ENCODE data around the gene ADAM8. TPM values are rescaled to one million over a fixed set of nuclear protein-coding genes. Genes with fewer than 3 reads are reported as not detected.

The ADAM8 gene
- total RNA-seq, 1 experiment from 2014 or later = 113 TPM

DNA sequence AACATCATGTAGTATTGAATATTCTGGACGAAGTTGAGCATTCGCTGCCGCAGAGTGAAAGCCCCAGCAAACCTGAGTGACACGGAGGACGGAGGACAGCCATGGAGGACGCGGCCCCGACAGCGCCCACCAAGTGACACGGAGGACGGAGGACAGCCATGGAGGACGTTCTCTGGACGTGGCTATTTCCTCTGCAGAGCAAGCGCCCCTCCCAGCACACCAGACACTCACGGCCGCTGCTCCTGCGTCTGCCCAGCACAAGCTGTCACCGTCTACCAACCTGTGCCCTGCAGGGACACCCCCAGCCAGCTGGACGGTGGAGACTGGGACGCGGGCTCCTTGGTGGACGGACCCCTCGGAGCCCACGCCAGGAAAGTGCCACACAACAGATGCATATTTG, 7.3 kb upstream of the ADAM8 start:
- POLR2A ChIA-PET (ENCODE audit: unreplicated experiment) = no interaction called here
- Histone ChIP-seq H3K27me3 (ENCODE audit: low read length) (no peaks in the 10 kb centered on the region), H3K9me2 (replicated peaks; ENCODE audit: low read length) (no peaks in the 10 kb centered on the region), H3K9ac (ENCODE audit: low read length) (no peak overlapping the region), H3F3A (ENCODE audit: low read length, unreplicated experiment) (no peaks in the 10 kb centered on the region), H4K20me1 (ENCODE audit: low read length) (no peaks in the 10 kb centered on the region), H3K36me3 (ENCODE audit: low read depth, low read length) (peaks cover 15% of the 10 kb centered on the region; the same call in 1 of the 2 replicates), H3K9me3 (ENCODE audit: low read length) (no peaks in the 10 kb centered on the region), H2AFZ (ENCODE audit: low read length) (no peak overlapping the region), H3K27ac (ENCODE audit: low read length) (no peak overlapping the region), H3K4me2 (ENCODE audit: low read length) (no peak overlapping the region), H3K4me1 (ENCODE audit: insufficient read depth, low read length) (peaks cover 15% of the 10 kb centered on the region), H3K79me2 (ENCODE audit: low read length) (no peaks in the 10 kb centered on the region; the same call in 1 of the 2 replicates), H3K4me3 (ENCODE audit: low read length) (no peak overlapping the region)
- BruUV-seq (replicated peaks) = no TSS peak
- CTCF ChIA-PET = no interaction called here
- DNase-seq = no peak
- intact Hi-C loops (cut with micrococcal nuclease) = no loop called here
- TF ChIP-seq EZH2 (IDR thresholded peaks at IDR 0.05; ENCODE audit: low read length, unreplicated experiment) (no peak), EZH2phosphoT487 (IDR thresholded peaks at IDR 0.05; ENCODE audit: borderline replicate concordance, low read length) (no peak)
- TF ChIP-seq, protein P1, sequence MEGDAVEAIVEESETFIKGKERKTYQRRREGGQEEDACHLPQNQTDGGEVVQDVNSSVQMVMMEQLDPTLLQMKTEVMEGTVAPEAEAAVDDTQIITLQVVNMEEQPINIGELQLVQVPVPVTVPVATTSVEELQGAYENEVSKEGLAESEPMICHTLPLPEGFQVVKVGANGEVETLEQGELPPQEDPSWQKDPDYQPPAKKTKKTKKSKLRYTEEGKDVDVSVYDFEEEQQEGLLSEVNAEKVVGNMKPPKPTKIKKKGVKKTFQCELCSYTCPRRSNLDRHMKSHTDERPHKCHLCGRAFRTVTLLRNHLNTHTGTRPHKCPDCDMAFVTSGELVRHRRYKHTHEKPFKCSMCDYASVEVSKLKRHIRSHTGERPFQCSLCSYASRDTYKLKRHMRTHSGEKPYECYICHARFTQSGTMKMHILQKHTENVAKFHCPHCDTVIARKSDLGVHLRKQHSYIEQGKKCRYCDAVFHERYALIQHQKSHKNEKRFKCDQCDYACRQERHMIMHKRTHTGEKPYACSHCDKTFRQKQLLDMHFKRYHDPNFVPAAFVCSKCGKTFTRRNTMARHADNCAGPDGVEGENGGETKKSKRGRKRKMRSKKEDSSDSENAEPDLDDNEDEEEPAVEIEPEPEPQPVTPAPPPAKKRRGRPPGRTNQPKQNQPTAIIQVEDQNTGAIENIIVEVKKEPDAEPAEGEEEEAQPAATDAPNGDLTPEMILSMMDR (conservative IDR thresholded peaks at IDR 0.05; ENCODE audit: low read depth, low read length) = no peak
- no peak for ATAC-seq

DNA sequence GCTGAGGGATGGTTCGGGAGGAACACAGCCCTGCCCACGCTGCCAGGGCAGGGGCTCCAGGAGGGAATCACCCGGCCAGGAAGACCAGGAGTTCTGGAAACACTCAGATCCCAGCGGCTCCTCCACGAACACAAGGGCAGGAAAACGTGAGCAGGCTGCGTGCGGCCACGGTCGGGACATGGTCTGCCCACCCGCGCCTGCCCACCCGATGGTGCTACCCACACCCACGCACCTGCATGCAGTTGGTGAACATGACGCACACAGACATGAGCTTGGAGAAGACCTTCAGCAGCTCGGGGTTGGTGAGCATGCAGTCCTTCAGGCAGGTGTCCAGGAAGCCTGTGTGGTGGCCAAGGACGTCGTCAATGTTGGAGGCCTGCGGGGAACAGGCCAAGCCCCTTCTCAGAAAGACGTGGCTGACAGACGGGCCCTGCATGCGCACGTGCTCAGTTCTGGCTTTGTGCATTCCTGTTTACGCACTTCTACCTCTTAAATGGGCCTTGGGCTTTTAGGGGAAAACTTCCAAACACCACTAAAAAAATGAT, 6.2 kb upstream of the ADAM8 start:
- ChIA-PET POLR2A (ENCODE audit: unreplicated experiment) (no interaction called here), CTCF (no interaction called here)
- Histone ChIP-seq H3K4me3 (ENCODE audit: low read length) (no peak overlapping the region), H3F3A (ENCODE audit: low read length, unreplicated experiment) (peaks cover 4% of the 10 kb centered on the region), H3K36me3 (ENCODE audit: low read depth, low read length) (peaks cover 15% of the 10 kb centered on the region; the same call in 1 of the 2 replicates), H3K79me2 (ENCODE audit: low read length) (no peaks in the 10 kb centered on the region; the same call in 1 of the 2 replicates), H3K9me2 (replicated peaks; ENCODE audit: low read length) (no peaks in the 10 kb centered on the region), H4K20me1 (ENCODE audit: low read length) (no peaks in the 10 kb centered on the region), H3K4me1 (ENCODE audit: insufficient read depth, low read length) (peaks cover 25% of the 10 kb centered on the region), H3K9me3 (ENCODE audit: low read length) (no peaks in the 10 kb centered on the region), H3K9ac (ENCODE audit: low read length) (no peak overlapping the region), H3K27ac (ENCODE audit: low read length) (no peak overlapping the region), H2AFZ (ENCODE audit: low read length) (no peak overlapping the region), H3K4me2 (ENCODE audit: low read length) (no peak overlapping the region), H3K27me3 (ENCODE audit: low read length) (no peaks in the 10 kb centered on the region)
- no peak for DNase-seq
- BruUV-seq (replicated peaks) = no TSS peak
- no peak for ATAC-seq
- intact Hi-C loops (cut with micrococcal nuclease) = no loop called here
- TF ChIP-seq EZH2 (IDR thresholded peaks at IDR 0.05; ENCODE audit: low read length, unreplicated experiment) (no peak), EZH2phosphoT487 (IDR thresholded peaks at IDR 0.05; ENCODE audit: borderline replicate concordance, low read length) (no peak)
- TF ChIP-seq, protein P1 (conservative IDR thresholded peaks at IDR 0.05; ENCODE audit: low read depth, low read length) = no peak

DNA sequence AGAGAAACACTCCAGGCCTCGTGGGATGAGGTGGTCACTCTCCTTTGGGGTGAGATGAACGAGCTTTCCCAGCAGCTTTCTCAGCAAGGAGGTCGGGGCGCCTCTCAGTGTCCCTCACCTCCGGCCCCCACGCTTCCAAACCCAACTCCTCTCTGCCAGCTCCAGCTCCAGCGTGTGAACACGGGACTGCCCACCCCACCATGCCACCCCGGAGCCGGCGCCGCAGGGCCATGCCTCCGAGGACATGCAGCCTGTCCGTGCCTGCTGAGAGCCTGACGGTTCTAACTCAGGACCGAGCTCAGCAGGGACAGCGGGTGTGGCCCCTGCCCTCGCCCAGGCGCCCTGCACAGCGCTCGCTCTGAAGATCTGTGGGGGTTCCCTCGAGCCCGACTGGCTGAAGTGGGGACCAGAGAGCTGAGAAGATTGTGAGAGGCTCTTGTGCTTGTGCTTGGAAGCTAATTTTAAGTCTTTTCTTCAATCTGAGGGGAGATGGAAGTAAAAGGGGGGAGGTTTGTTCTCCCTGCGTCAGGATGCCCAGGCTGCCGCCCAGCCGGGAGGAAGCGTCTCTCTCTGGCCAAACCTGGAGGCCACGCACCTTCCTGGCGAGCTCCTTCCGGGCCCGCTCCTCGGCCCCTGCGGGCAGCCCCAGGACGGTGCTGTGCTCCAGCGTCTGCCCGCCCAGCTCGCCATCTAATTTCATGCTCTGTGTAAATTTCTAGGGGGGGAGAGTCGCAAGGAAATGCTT, 5.1 kb upstream of the ADAM8 start:
- ChIA-PET POLR2A (ENCODE audit: unreplicated experiment) (no interaction called here), CTCF (no interaction called here)
- Histone ChIP-seq H4K20me1 (ENCODE audit: low read length) (no peaks in the 10 kb centered on the region), H3F3A (ENCODE audit: low read length, unreplicated experiment) (peaks cover 4% of the 10 kb centered on the region), H3K9ac (ENCODE audit: low read length) (no peak overlapping the region), H3K36me3 (ENCODE audit: low read depth, low read length) (peaks cover 15% of the 10 kb centered on the region; the same call in 1 of the 2 replicates), H3K27me3 (ENCODE audit: low read length) (no peaks in the 10 kb centered on the region), H2AFZ (ENCODE audit: low read length) (no peak overlapping the region), H3K4me3 (ENCODE audit: low read length) (no peak overlapping the region), H3K4me2 (ENCODE audit: low read length) (no peak overlapping the region), H3K27ac (ENCODE audit: low read length) (no peak overlapping the region), H3K79me2 (ENCODE audit: low read length) (no peaks in the 10 kb centered on the region; the same call in 1 of the 2 replicates), H3K4me1 (ENCODE audit: insufficient read depth, low read length) (peaks cover 36% of the 10 kb centered on the region), H3K9me3 (ENCODE audit: low read length) (no peaks in the 10 kb centered on the region), H3K9me2 (replicated peaks; ENCODE audit: low read length) (no peaks in the 10 kb centered on the region)
- TF ChIP-seq, protein P1 (conservative IDR thresholded peaks at IDR 0.05; ENCODE audit: low read depth, low read length) = no peak
- TF ChIP-seq EZH2phosphoT487 (IDR thresholded peaks at IDR 0.05; ENCODE audit: borderline replicate concordance, low read length) (no peak), EZH2 (IDR thresholded peaks at IDR 0.05; ENCODE audit: low read length, unreplicated experiment) (no peak)
- ATAC-seq (no peak), DNase-seq (no peak)
- BruUV-seq (replicated peaks) = no TSS peak
- intact Hi-C loops (cut with micrococcal nuclease) = no loop called here

Data from PC-3 (cell line).